ENCODE results near the gene HEATR1.

DNA sequence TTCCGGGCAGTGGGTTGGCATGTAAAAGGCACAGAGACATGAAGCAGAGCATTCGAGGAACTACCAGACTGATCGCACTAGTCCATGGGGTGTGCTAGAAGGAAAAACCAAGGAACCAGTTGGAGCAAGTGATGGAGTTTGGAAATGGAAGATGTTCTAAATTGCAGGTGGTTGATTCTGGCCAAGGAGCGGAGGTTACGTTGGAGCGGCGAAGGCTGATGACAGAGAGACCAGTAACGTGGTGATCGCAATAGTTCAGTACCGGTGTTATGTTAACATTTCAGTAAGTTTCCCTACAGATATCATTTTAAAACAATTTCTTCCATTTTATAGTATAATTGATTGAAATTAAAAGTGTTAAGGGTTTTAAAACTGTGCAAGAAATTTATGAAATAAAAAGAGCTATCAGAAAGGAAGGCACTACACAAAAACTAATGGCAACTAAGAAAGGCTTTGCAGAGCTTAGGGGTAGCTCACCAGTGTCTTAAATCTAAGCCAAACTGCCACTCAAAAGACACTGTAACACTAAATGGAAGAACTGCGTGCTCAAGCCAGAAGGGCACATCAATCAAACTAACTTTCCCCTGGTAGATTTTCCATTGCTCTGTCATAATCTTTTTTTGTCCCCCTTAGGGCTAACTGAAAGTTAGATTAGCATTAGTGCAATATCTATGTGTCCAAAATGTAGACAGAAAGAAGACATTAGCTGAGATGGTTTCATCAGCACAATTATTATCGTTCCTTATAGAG is 11.3 kb upstream of the HEATR1 start:
- TF ChIP-seq, protein P1, sequence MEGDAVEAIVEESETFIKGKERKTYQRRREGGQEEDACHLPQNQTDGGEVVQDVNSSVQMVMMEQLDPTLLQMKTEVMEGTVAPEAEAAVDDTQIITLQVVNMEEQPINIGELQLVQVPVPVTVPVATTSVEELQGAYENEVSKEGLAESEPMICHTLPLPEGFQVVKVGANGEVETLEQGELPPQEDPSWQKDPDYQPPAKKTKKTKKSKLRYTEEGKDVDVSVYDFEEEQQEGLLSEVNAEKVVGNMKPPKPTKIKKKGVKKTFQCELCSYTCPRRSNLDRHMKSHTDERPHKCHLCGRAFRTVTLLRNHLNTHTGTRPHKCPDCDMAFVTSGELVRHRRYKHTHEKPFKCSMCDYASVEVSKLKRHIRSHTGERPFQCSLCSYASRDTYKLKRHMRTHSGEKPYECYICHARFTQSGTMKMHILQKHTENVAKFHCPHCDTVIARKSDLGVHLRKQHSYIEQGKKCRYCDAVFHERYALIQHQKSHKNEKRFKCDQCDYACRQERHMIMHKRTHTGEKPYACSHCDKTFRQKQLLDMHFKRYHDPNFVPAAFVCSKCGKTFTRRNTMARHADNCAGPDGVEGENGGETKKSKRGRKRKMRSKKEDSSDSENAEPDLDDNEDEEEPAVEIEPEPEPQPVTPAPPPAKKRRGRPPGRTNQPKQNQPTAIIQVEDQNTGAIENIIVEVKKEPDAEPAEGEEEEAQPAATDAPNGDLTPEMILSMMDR (IDR thresholded peaks at IDR 0.05 in 4 of 5, conservative IDR thresholded peaks at IDR 0.05 in 1 of 5), result no peak
- no peak for TF ChIP-seq POLR2A (IDR thresholded peaks at IDR 0.05)
